Neural progenitor cell (in vitro differentiated cells): ENCODE data around the gene ZFP1.

Experiments used
- CTCF ChIP-seq: fragments of 200-600 bp; sonication (generic); IDR thresholded peaks from 2 replicates; pipeline ENCODE4 v1.5.1; 2017; ENCODE audit warnings: antibody characterized with exemption, mild to moderate bottlenecking
- EZH2 ChIP-seq: fragments of 200-600 bp; sonication (generic); IDR thresholded peaks from 2 replicates; pipeline ENCODE4 v1.6.1; 2017; ENCODE audit warnings: antibody characterized with exemption, mild to moderate bottlenecking, moderate library complexity

GRCh38 chr16:75114179-75114945, 34.0 kb upstream of the ZFP1 start:
- TF ChIP-seq EZH2 (no peak), CTCF (no peak)
